Esophagus squamous epithelium (tissue), 4 donors: ENCODE data around the gene PLXNB1.

Source experiments
- CTCF ChIP-seq, 6 experiments: fragments of 450-650 bp in 4 of 6; fragments of 200-600 bp in 2 of 6; sonication (generic) in 2 of 6; IDR thresholded peaks; one replicate each; pipeline ENCODE4 v1.5.1; 2016 to 2019; ENCODE audit warnings: antibody characterized with exemption in 6 of 6, mild to moderate bottlenecking in 4 of 6, moderate library complexity in 4 of 6
- POLR2A ChIP-seq, 4 donors: fragments of 450-650 bp; IDR thresholded peaks; one replicate each; pipeline ENCODE4 v1.6.1; 2017; ENCODE audit warnings: antibody characterized with exemption in 4 of 4, mild to moderate bottlenecking in 4 of 4, moderate library complexity in 3 of 4

GRCh38 chr3:48371651-48372376 is 58.1 kb downstream of the PLXNB1 start, which contains the start of gene FBXW12:
- TF ChIP-seq CTCF (IDR thresholded peaks at IDR 0.05), result no peak
- no peak for TF ChIP-seq POLR2A (IDR thresholded peaks at IDR 0.05)
